Stimulated activated CD4-positive, alpha-beta T cell treated with anti-CD3 and anti-CD28 coated beads, Interleukin-12 subunit alpha, Interleukin-12 subunit beta, amount 100 ng/mL, for 48 hours (primary cell): Measurements from ENCODE around the gene MSX2.

Source experiments
- DNase-seq, 3 donors: peaks; one replicate each; pipeline ENCODE4 v3.0.0-alpha.2; 2020; ENCODE audit warnings: low read depth in 2 of 3, low spot score in 1 of 3

MSX2 gene

GRCh38 chr5:174724484-174725260 is at the start of gene MSX2:
Gene MSX2, plus strand, starts transcription at chr5:174724582. Its CDS starts 78 bp downstream, at chr5:174724660.
- peak; percentile 9 to 17 (median 10) for DNase-seq

DNA sequence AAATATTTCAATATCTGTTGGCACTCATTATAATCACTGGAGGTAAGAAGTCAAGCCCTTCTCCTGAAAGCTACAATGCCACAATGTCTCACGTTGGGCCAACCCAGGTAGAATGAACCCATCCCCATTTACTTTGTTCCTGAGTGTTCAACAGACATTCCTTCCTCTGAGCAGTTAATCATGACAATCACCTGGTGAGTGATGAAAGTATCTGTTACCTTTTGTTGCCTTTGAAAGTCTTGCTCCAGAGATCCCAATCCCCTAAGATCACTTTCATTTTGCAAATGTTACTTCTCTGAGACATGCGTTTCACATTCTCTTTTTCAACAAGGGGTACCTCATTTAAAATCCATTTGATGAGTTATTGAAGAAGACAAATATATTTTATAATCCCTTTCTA is 49.3 kb upstream of the MSX2 start:
- no peak for DNase-seq

GRCh38 chr5:174675916-174676315 is 48.5 kb upstream of the MSX2 start:
- DNase-seq = no peak

GRCh38 chr5:174678107-174678506 is 46.3 kb upstream of the MSX2 start:
- no peak for DNase-seq

- no peak for DNase-seq
Observed at GRCh38 chr5:174680901-174681565, 43.3 kb upstream of the MSX2 start.

- no peak for DNase-seq
Observed at GRCh38 chr5:174687503-174687902, 36.9 kb upstream of the MSX2 start.

GRCh38 chr5:174688441-174689354 is 35.7 kb upstream of the MSX2 start:
- no peak for DNase-seq

- DNase-seq = no peak
Observed at GRCh38 chr5:174690271-174690670, 34.1 kb upstream of the MSX2 start.

GRCh38 chr5:174692381-174692780 is 32.0 kb upstream of the MSX2 start:
- no peak for DNase-seq

DNA sequence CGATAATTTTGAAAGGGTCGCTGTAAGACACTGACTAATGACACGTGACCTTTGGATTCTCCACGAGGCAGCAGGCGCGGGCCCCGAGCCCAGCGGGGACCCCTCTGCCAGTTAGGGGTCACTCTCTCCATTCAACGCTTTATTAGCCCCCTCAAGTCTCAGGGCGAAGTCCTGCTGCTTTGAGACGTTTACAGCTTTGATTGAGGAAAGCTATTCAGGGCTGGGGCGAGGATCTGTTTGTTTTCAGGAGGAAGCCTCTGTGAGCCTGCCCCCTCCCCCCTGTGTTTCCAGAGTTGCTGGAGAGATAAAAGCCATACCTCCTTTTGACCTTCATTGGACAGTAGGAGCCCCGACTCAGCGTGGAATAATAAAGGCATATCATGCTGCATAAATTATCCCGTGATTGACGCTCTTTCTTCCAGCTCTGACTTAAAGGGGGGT is 31.4 kb upstream of the MSX2 start:
- no peak for DNase-seq

- no peak for DNase-seq
Observed at GRCh38 chr5:174693697-174694385, 30.5 kb upstream of the MSX2 start.

- DNase-seq = no peak
Observed at GRCh38 chr5:174694611-174695010, 29.8 kb upstream of the MSX2 start.

- DNase-seq = no peak
Observed at GRCh38 chr5:174698156-174698555, 26.2 kb upstream of the MSX2 start.

GRCh38 chr5:174699131-174699530 is 25.3 kb upstream of the MSX2 start:
- DNase-seq = no peak

DNA sequence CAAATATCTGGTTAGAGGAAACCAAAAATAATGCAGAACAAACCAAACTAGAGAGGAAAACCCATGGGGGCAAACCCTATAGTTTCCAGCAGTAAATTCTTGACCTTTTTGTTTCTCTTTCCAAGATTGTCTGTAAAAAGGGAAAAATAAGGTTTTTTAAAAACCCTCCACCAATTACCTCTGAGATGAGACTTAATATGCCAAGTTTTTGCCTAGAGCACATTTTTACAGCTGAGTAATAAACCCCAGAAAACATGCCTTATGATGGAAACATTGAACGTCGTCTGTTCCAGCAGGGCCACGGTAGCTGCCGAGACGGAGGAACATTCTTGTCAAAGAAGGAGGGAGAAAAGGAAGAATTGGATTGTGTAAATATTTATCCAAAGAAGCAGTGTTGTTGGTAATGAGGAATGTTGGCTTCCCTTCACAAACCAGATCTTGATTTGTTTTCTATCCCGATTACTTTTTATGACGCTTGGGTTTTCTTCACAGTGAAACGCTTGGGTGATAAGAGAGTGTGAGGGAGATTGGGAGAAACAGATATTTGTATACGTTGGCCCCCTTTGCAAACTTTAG is 17.3 kb upstream of the MSX2 start:
- DNase-seq = no peak

DNA sequence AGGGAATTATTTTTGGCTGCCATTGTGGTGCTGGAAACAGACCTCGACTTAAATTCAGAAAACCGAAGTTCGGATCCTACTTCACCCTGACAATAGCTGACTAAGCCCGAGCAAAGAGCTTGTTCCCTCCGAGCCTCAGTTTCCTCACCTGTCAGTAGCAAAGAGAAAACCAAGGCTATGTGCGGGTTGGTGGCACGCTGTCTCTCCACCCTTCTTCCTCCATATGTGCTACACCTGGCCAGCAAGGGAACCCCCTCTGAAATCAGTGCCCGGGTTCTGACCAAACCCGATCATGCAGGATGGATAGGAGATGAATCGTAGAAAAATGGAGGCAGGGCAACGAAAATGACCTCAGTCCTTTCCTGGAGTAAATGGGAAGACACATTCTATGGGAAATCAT is 16.7 kb upstream of the MSX2 start:
- DNase-seq = no peak

DNA sequence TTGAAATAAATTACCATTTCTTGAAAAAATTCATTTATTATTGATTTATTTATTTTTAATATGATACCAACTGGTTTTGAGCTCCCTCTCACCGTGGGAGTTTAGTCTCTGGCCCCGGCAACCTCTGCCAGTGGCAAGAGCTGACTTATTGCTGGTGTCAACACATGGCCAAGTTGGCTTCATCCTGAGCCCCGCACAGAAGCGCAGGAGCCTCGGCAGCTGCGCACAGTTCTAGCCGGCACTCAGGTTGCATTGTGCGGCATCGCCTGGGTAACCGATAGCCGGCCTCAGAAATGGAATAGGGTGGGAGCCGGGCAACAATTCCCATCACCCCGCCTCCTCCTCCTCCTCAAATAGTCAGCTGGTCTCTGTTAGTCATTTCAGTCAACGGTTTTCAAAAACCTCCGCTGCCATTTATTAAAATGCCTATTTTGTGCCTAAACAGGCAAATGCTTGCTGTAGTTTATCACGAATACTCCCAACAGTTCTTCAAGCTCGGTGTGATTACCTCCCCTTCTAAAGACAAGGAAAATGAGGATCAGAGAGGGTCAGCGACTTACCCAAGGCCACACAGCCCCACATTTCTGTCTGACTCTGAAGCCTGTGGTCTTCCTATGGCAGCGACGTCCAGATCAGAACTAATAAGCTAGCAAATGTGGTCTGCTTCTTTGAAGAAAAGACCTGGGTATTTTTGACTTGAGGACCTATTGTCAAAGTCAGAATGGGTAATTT is 15.7 kb upstream of the MSX2 start:
- DNase-seq = no peak

DNA sequence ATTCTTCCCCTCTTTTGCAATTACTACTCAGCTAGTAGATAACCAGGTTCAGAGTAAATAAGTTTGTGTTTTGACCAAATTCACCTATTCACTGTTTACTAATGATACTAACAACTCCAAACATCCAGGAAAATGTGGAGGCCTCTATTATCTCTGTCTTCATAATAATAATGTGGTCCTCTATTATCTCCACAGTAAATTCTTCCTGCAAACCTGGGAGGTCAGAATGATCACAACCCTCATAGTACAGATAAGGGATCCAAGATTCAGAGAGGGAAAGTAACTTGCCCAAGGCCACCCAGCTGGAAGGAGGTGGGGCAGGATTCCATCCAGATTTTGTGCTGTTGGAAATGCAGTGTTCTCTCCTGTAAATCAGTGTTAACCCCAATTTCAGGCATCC is 9.6 kb upstream of the MSX2 start:
- no peak for DNase-seq

- DNase-seq = no peak
Observed at GRCh38 chr5:174715804-174716203, 8.6 kb upstream of the MSX2 start.

- DNase-seq = no peak
Observed at GRCh38 chr5:174717826-174718455, 6.4 kb upstream of the MSX2 start.
